Breast epithelium (tissue), 4 donors: ENCODE results near the gene TTC12. TPM values are rescaled to one million over a fixed set of nuclear protein-coding genes. Genes with fewer than 3 reads are reported as not detected.

Experiments
- DNase-seq, 2 donors: peaks; one replicate each; pipeline ENCODE4 v3.0.0-alpha.2; 2019; ENCODE audit warnings: low spot score in 2 of 2
- H3K27ac ChIP-seq, 2 donors: fragments of 200-600 bp; sonication (generic) in 1 of 2; one replicate each; pipeline ENCODE4 v1.5.1; 2016 to 2019; ENCODE audit warnings: mild to moderate bottlenecking in 1 of 2
- H3K27me3 ChIP-seq, 2 donors: fragments of 200-600 bp; sonication (generic) in 1 of 2; one replicate each; pipeline versions ENCODE4 v1.5.1 to v1.6.0; 2017 to 2019; ENCODE audit warnings: control low read depth in 1 of 2, mild to moderate bottlenecking in 1 of 2
- H3K36me3 ChIP-seq: fragments of 200-600 bp; one replicate; pipeline ENCODE4 v1.5.1; 2019
- H3K4me1 ChIP-seq, 2 donors: fragments of 200-600 bp; sonication (generic); one replicate each; pipeline ENCODE4 v1.5.1; 2016 to 2019; ENCODE audit warnings: control low read depth in 1 of 2
- H3K4me3 ChIP-seq, 3 donors: fragments of 200-600 bp; sonication (generic); 1 replicate in 2 of 3; 2 replicates in 1 of 3; pipeline ENCODE4 v1.5.1; 2016 to 2019; ENCODE audit warnings: mild to moderate bottlenecking in 3 of 3, moderate library complexity in 2 of 3
- H3K9me3 ChIP-seq, 2 donors: fragments of 200-600 bp; sonication (generic) in 1 of 2; one replicate each; pipeline ENCODE4 v1.5.1; 2016 to 2019; ENCODE audit warnings: control low read depth in 1 of 2
- CTCF ChIP-seq, 3 donors: fragments of 450-650 bp; IDR thresholded peaks; one replicate each; pipeline ENCODE4 v1.5.1; 2016 to 2017; ENCODE audit warnings: antibody characterized with exemption in 3 of 3, mild to moderate bottlenecking in 3 of 3, moderate library complexity in 3 of 3
- POLR2A ChIP-seq: fragments of 450-650 bp; IDR thresholded peaks from one replicate; pipeline ENCODE4 v1.6.1; 2016; ENCODE audit warnings: antibody characterized with exemption, mild to moderate bottlenecking, moderate library complexity
- POLR2AphosphoS5 ChIP-seq, 3 donors: sonication (generic); formaldehyde crosslinking; IDR thresholded peaks; one replicate each; pipeline ENCODE4 v1.6.1; 2017; ENCODE audit warnings: antibody characterized with exemption in 3 of 3
- intact Hi-C: fragments of 100-400 bp; cut with DNase I; formaldehyde crosslinking; loops from one replicate; pipeline ENCODE4 v1.15.1; 2023; ENCODE audit warnings: low total_unique reads
- total RNA-seq, 3 donors: library from RNA; depleted of rRNA; stranded (reverse); fragments of >200 nt; gene quantifications; one replicate each; pipeline ENCODE4 v1.1.0, GENCODE V29; 2016

TTC12 gene
- total RNA-seq, 3 donors from 2014 or later: 12.3 to 48.4 (median 43.6) TPM

GRCh38 chr11:113278481-113278880 lies 35.9 kb upstream of the TTC12 start:
- intact Hi-C loops: no loop called here
- H3K36me3 ChIP-seq: no peaks in the 10 kb centered on the region
- H3K9me3 ChIP-seq: no peaks in the 10 kb centered on the region
- H3K27ac ChIP-seq: no peak overlapping the region
- no peaks in the 10 kb centered on the region for H3K27me3 ChIP-seq
- no peak overlapping the region for H3K4me3 ChIP-seq
- TF ChIP-seq POLR2AphosphoS5 (IDR thresholded peaks at IDR 0.05): no peak
- TF ChIP-seq POLR2A: no peak
- TF ChIP-seq CTCF (IDR thresholded peaks at IDR 0.05): no peak
- H3K4me1 ChIP-seq: no peaks in the 10 kb centered on the region
- no peak for DNase-seq

GRCh38 chr11:113278925-113279324 lies 35.5 kb upstream of the TTC12 start:
- Histone ChIP-seq H3K36me3 (no peaks in the 10 kb centered on the region), H3K27me3 (no peaks in the 10 kb centered on the region), H3K4me1 (no peaks in the 10 kb centered on the region), H3K4me3 (no peak overlapping the region), H3K27ac (no peak overlapping the region), H3K9me3 (no peaks in the 10 kb centered on the region)
- no peak for TF ChIP-seq POLR2AphosphoS5 (IDR thresholded peaks at IDR 0.05)
- no peak for TF ChIP-seq CTCF (IDR thresholded peaks at IDR 0.05)
- TF ChIP-seq POLR2A: no peak
- no peak for DNase-seq
- intact Hi-C loops: no loop called here

DNA sequence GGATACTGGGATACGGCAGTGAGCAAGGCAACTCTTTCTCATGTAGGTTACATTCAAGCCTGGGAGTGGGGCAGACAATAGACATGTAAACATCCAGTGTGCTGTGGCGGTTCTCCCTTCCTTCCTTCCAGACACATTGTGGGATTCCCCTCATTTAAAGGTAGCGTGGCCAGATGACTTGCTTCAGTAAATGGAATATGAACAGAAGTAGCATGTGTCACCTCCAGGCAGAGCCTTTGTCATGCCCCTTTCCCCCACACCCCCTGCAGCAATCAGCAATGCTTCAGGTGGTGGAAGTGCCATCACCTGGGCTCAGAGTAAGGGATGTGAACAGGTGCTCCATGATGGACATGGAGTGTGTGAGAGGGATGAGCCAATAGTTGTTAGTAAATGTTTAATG lies 34.8 kb upstream of the TTC12 start:
- intact Hi-C loops: no loop called here
- H3K27ac ChIP-seq: no peak overlapping the region
- no peak for DNase-seq

GRCh38 chr11:113281052-113281725 lies 33.2 kb upstream of the TTC12 start:
- DNase-seq: no peak

More for the DNA sequence above, 34.8 kb upstream of the TTC12 start:
- no peaks in the 10 kb centered on the region for H3K27me3 ChIP-seq
- no peaks in the 10 kb centered on the region for H3K9me3 ChIP-seq
- H3K36me3 ChIP-seq: no peaks in the 10 kb centered on the region
- no peaks in the 10 kb centered on the region for H3K4me1 ChIP-seq
- H3K4me3 ChIP-seq: no peak overlapping the region
- TF ChIP-seq POLR2AphosphoS5 (IDR thresholded peaks at IDR 0.05) (no peak), POLR2A (no peak), CTCF (IDR thresholded peaks at IDR 0.05) (no peak)

More at GRCh38 chr11:113281052-113281725, 33.2 kb upstream of the TTC12 start:
- H3K36me3 ChIP-seq: no peaks in the 10 kb centered on the region
- H3K4me1 ChIP-seq: no peaks in the 10 kb centered on the region
- no peaks in the 10 kb centered on the region for H3K27me3 ChIP-seq
- no peaks in the 10 kb centered on the region for H3K9me3 ChIP-seq
- H3K27ac ChIP-seq: no peak overlapping the region
- intact Hi-C loops: no loop called here
- TF ChIP-seq POLR2A (no peak), CTCF (IDR thresholded peaks at IDR 0.05) (no peak), POLR2AphosphoS5 (IDR thresholded peaks at IDR 0.05) (no peak)
- H3K4me3 ChIP-seq: no peak overlapping the region
